Measurements from ENCODE around the gene RACK1. TPM values are rescaled to one million over a fixed set of nuclear protein-coding genes. Genes with fewer than 3 reads are reported as not detected.

The RACK1 gene
- total and polyA plus RNA-seq, 2 of the 13 experiments (the other 11 are each of a cell fraction or from before 2014, with no cell fraction given) = 2,514 to 6,141 TPM

- no peak for TF ChIP-seq RERE (CRISPR knock-in tag; IDR thresholded peaks at IDR 0.05; ENCODE audit: low read depth)
- TF ChIP-seq IRX3 (CRISPR knock-in tag; IDR thresholded peaks at IDR 0.05; ENCODE audit: borderline replicate concordance, low read depth) = no peak
- no peak for TF ChIP-seq KDM5B (CRISPR knock-in tag; IDR thresholded peaks at IDR 0.05; ENCODE audit: borderline replicate concordance)
- TF ChIP-seq ATM (IDR thresholded peaks at IDR 0.05; ENCODE audit: borderline replicate concordance) = no peak
- no peak for TF ChIP-seq PBX2 (CRISPR knock-in tag; IDR thresholded peaks at IDR 0.05)
- no peak for TF ChIP-seq ZNF569 (CRISPR knock-in tag; IDR thresholded peaks at IDR 0.05; ENCODE audit: borderline replicate concordance)
- TF ChIP-seq ZNF556 (CRISPR knock-in tag; IDR thresholded peaks at IDR 0.05; ENCODE audit: borderline replicate concordance) = peak; percentile 32; the same call in 1 of the 2 replicates
- no peak for TF ChIP-seq ZNF788 (CRISPR knock-in tag; IDR thresholded peaks at IDR 0.05; ENCODE audit: borderline replicate concordance)
- no peak for TF ChIP-seq U2AF2 (IDR thresholded peaks at IDR 0.05; ENCODE audit: low read depth, low read length)
- TF ChIP-seq HOXA5 (CRISPR knock-in tag; IDR thresholded peaks at IDR 0.05) = no peak
- no peak for TF ChIP-seq SALL2 (CRISPR knock-in tag; IDR thresholded peaks at IDR 0.05)
- 0 out of 2 replicates have a peak, but pooled peaks have one; percentile 30 for TF ChIP-seq SIN3A (IDR thresholded peaks at IDR 0.05; ENCODE audit: borderline replicate concordance, low read depth, low read length)
- TF ChIP-seq ARID4A (CRISPR knock-in tag; IDR thresholded peaks at IDR 0.05; ENCODE audit: borderline replicate concordance) = peak; percentile 41; the same call in 1 of the 2 replicates
- no peak for TF ChIP-seq NR1H2 (CRISPR knock-in tag; IDR thresholded peaks at IDR 0.05; ENCODE audit: borderline replicate concordance, low read depth)
- peak; percentile 25 to 56; a peak in 3 of 4 replicates for TF ChIP-seq POLR2A (IDR thresholded peaks at IDR 0.05; ENCODE audit: insufficient read depth in 1 of 2, low read depth in 2 of 2, low read length in 2 of 2)
- no peak for TF ChIP-seq NR2F6 (IDR thresholded peaks at IDR 0.05)
- no peak for TF ChIP-seq NR2F6 (CRISPR knock-in tag; IDR thresholded peaks at IDR 0.05)
- TF ChIP-seq E2F1 (CRISPR knock-in tag; IDR thresholded peaks at IDR 0.05) = no peak
- no peak for TF ChIP-seq RFX1 (IDR thresholded peaks at IDR 0.05)
Observed at GRCh38 chr5:181241393-181241975, 2.2 kb downstream of the RACK1 start (continued).

Measured in HepG2 (cell line).